ENCODE measurements around the gene JMJD4. TPM values are rescaled to one million over a fixed set of nuclear protein-coding genes. Genes with fewer than 3 reads are reported as not detected.

The JMJD4 gene, protein sequence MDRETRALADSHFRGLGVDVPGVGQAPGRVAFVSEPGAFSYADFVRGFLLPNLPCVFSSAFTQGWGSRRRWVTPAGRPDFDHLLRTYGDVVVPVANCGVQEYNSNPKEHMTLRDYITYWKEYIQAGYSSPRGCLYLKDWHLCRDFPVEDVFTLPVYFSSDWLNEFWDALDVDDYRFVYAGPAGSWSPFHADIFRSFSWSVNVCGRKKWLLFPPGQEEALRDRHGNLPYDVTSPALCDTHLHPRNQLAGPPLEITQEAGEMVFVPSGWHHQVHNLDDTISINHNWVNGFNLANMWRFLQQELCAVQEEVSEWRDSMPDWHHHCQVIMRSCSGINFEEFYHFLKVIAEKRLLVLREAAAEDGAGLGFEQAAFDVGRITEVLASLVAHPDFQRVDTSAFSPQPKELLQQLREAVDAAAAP
- total RNA-seq = 26.6 and 29.1 TPM in 2 replicates

GRCh38 chr1:227734856-227735538, at the start of gene JMJD4, which contains the start of gene SNAP47:
TSS of gene JMJD4 (minus strand) at chr1:227735302. CDS start at chr1:227735273, 29 bp downstream.
TSS of gene SNAP47 (plus strand) at chr1:227735435. CDS start at chr1:227747737, 12,302 bp downstream.

Other genes with a start within 250 kb of the JMJD4 start
- gene ZNF678, start 171.7 kb downstream of the JMJD4 start, total RNA-seq = 6.5 and 8.5 TPM in 2 replicates
- gene SNAP47, start 133 bp upstream of the JMJD4 start, total RNA-seq = 37.0 and 41.0 TPM in 2 replicates
- not detected in 2 replicates for gene PRSS38, start 80.4 kb upstream of the JMJD4 start, total RNA-seq
- gene WNT9A, start 212.6 kb upstream of the JMJD4 start, total RNA-seq = 0.52 and 0.76 TPM in 2 replicates

Measured in articular chondrocyte of knee joint (primary cell).